ENCODE measurements around the gene EPHA7.

DNA sequence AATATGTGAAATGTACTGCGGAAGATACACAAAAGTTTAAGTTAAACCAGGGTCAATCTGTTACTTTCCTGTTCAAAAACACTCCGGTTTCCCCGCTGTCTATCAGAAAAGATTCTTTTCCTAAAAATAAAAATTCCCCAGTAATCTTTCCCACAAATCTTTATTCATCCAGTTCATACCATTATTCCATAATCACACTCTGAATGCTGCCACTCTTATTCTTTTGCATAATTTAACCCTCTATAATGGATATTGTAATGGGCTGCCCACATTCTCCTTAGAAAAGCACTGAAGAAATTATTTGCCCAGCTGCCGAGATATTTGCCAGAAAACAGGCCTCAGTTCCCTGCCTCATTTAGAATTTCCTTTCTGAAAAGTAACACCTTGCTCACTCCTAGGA lies 68.6 kb downstream of the EPHA7 start:
- TF ChIP-seq, protein P1, sequence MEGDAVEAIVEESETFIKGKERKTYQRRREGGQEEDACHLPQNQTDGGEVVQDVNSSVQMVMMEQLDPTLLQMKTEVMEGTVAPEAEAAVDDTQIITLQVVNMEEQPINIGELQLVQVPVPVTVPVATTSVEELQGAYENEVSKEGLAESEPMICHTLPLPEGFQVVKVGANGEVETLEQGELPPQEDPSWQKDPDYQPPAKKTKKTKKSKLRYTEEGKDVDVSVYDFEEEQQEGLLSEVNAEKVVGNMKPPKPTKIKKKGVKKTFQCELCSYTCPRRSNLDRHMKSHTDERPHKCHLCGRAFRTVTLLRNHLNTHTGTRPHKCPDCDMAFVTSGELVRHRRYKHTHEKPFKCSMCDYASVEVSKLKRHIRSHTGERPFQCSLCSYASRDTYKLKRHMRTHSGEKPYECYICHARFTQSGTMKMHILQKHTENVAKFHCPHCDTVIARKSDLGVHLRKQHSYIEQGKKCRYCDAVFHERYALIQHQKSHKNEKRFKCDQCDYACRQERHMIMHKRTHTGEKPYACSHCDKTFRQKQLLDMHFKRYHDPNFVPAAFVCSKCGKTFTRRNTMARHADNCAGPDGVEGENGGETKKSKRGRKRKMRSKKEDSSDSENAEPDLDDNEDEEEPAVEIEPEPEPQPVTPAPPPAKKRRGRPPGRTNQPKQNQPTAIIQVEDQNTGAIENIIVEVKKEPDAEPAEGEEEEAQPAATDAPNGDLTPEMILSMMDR (IDR thresholded peaks at IDR 0.05), result no peak
- no peak for TF ChIP-seq ZNF138 (CRISPR knock-in tag; conservative IDR thresholded peaks at IDR 0.05)
- no peak for TF ChIP-seq CREB1 (CRISPR knock-in tag; IDR thresholded peaks at IDR 0.05)
- TF ChIP-seq FOXJ3 (CRISPR knock-in tag; IDR thresholded peaks at IDR 0.05; ENCODE audit: borderline replicate concordance), result no peak
- TF ChIP-seq, protein P2, sequence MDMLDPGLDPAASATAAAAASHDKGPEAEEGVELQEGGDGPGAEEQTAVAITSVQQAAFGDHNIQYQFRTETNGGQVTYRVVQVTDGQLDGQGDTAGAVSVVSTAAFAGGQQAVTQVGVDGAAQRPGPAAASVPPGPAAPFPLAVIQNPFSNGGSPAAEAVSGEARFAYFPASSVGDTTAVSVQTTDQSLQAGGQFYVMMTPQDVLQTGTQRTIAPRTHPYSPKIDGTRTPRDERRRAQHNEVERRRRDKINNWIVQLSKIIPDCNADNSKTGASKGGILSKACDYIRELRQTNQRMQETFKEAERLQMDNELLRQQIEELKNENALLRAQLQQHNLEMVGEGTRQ (CRISPR knock-in tag; IDR thresholded peaks at IDR 0.05), result no peak
- TF ChIP-seq, protein P3, sequence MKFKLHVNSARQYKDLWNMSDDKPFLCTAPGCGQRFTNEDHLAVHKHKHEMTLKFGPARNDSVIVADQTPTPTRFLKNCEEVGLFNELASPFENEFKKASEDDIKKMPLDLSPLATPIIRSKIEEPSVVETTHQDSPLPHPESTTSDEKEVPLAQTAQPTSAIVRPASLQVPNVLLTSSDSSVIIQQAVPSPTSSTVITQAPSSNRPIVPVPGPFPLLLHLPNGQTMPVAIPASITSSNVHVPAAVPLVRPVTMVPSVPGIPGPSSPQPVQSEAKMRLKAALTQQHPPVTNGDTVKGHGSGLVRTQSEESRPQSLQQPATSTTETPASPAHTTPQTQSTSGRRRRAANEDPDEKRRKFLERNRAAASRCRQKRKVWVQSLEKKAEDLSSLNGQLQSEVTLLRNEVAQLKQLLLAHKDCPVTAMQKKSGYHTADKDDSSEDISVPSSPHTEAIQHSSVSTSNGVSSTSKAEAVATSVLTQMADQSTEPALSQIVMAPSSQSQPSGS (CRISPR knock-in tag; IDR thresholded peaks at IDR 0.05; ENCODE audit: borderline replicate concordance, low read depth), result no peak
- TF ChIP-seq, protein P4, sequence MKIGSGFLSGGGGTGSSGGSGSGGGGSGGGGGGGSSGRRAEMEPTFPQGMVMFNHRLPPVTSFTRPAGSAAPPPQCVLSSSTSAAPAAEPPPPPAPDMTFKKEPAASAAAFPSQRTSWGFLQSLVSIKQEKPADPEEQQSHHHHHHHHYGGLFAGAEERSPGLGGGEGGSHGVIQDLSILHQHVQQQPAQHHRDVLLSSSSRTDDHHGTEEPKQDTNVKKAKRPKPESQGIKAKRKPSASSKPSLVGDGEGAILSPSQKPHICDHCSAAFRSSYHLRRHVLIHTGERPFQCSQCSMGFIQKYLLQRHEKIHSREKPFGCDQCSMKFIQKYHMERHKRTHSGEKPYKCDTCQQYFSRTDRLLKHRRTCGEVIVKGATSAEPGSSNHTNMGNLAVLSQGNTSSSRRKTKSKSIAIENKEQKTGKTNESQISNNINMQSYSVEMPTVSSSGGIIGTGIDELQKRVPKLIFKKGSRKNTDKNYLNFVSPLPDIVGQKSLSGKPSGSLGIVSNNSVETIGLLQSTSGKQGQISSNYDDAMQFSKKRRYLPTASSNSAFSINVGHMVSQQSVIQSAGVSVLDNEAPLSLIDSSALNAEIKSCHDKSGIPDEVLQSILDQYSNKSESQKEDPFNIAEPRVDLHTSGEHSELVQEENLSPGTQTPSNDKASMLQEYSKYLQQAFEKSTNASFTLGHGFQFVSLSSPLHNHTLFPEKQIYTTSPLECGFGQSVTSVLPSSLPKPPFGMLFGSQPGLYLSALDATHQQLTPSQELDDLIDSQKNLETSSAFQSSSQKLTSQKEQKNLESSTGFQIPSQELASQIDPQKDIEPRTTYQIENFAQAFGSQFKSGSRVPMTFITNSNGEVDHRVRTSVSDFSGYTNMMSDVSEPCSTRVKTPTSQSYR (CRISPR knock-in tag; IDR thresholded peaks at IDR 0.05), result no peak
- TF ChIP-seq, protein P5, sequence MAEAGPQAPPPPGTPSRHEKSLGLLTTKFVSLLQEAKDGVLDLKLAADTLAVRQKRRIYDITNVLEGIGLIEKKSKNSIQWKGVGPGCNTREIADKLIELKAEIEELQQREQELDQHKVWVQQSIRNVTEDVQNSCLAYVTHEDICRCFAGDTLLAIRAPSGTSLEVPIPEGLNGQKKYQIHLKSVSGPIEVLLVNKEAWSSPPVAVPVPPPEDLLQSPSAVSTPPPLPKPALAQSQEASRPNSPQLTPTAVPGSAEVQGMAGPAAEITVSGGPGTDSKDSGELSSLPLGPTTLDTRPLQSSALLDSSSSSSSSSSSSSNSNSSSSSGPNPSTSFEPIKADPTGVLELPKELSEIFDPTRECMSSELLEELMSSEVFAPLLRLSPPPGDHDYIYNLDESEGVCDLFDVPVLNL (CRISPR knock-in tag; IDR thresholded peaks at IDR 0.05; ENCODE audit: borderline replicate concordance, low read depth), result no peak
- TF ChIP-seq, protein P6, sequence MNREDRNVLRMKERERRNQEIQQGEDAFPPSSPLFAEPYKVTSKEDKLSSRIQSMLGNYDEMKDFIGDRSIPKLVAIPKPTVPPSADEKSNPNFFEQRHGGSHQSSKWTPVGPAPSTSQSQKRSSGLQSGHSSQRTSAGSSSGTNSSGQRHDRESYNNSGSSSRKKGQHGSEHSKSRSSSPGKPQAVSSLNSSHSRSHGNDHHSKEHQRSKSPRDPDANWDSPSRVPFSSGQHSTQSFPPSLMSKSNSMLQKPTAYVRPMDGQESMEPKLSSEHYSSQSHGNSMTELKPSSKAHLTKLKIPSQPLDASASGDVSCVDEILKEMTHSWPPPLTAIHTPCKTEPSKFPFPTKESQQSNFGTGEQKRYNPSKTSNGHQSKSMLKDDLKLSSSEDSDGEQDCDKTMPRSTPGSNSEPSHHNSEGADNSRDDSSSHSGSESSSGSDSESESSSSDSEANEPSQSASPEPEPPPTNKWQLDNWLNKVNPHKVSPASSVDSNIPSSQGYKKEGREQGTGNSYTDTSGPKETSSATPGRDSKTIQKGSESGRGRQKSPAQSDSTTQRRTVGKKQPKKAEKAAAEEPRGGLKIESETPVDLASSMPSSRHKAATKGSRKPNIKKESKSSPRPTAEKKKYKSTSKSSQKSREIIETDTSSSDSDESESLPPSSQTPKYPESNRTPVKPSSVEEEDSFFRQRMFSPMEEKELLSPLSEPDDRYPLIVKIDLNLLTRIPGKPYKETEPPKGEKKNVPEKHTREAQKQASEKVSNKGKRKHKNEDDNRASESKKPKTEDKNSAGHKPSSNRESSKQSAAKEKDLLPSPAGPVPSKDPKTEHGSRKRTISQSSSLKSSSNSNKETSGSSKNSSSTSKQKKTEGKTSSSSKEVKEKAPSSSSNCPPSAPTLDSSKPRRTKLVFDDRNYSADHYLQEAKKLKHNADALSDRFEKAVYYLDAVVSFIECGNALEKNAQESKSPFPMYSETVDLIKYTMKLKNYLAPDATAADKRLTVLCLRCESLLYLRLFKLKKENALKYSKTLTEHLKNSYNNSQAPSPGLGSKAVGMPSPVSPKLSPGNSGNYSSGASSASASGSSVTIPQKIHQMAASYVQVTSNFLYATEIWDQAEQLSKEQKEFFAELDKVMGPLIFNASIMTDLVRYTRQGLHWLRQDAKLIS (CRISPR knock-in tag; IDR thresholded peaks at IDR 0.05; ENCODE audit: borderline replicate concordance), result no peak
- TF ChIP-seq MXD4 (CRISPR knock-in tag; IDR thresholded peaks at IDR 0.05; ENCODE audit: borderline replicate concordance), result no peak
- TF ChIP-seq, protein P7, sequence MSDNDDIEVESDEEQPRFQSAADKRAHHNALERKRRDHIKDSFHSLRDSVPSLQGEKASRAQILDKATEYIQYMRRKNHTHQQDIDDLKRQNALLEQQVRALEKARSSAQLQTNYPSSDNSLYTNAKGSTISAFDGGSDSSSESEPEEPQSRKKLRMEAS (CRISPR knock-in tag; IDR thresholded peaks at IDR 0.05), result no peak
- no peak for TF ChIP-seq FOXP1 (CRISPR knock-in tag; IDR thresholded peaks at IDR 0.05; ENCODE audit: borderline replicate concordance)
- no peak for TF ChIP-seq CBFB (CRISPR knock-in tag; IDR thresholded peaks at IDR 0.05; ENCODE audit: low read depth)
